ENCODE data around the gene PLRG1.
A peak's percentile ranks its signal among the peaks of the same experiment; 100 is the strongest.
"Not testable (repeated sequence)": the region's sequence is repeated elsewhere in the genome, so short reads cannot be mapped to it uniquely, and the experiment has no call there.

The PLRG1 gene

DNA sequence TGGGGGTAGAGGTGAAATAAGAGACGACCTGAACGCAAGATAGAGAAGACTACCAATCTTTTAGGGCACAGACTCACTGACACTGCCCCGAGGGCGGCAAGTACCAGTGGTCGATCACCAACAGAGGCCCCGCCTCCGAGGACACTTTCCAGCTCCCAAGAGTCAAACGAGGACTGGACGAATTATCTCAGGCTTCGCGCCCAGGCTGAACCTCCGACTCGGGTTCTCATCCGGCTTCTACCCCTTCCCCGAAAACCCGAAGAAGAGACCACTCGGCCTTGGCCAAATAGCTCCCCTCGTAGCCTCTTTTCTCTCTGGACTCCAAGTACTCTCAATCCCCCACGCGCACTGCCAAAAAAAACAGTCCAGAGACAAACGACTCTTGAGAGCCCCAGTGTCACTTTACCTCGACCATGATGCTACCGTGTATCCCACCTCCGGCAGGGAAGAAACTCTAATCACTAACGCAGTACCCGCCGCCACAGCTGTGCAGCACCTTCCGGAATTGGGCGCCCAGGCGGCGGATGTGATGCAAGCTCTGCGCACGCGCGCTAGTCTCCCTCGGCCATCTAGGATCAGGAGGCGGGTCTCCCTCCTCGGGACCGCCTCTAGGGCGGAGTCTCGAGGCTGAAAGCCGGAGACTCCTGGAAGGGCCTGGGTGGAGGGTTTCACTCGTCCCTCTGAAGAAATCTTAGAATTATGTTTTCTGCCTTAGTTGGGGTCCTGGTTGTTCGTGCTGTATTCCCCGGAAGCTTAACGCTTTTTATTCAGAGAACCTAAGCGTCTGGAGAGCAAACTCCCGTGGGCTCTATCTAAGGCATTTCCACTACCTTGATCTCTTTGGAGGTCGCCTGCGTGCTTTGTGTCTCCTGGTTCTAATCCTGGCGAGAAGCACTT is at the start of gene PLRG1:
Gene PLRG1, minus strand, starts transcription at position 507 of the 897 bp plus-strand sequence. Its CDS starts 92 bp downstream, at position 415.
- DNase-seq, result peak; percentile 82

DNA sequence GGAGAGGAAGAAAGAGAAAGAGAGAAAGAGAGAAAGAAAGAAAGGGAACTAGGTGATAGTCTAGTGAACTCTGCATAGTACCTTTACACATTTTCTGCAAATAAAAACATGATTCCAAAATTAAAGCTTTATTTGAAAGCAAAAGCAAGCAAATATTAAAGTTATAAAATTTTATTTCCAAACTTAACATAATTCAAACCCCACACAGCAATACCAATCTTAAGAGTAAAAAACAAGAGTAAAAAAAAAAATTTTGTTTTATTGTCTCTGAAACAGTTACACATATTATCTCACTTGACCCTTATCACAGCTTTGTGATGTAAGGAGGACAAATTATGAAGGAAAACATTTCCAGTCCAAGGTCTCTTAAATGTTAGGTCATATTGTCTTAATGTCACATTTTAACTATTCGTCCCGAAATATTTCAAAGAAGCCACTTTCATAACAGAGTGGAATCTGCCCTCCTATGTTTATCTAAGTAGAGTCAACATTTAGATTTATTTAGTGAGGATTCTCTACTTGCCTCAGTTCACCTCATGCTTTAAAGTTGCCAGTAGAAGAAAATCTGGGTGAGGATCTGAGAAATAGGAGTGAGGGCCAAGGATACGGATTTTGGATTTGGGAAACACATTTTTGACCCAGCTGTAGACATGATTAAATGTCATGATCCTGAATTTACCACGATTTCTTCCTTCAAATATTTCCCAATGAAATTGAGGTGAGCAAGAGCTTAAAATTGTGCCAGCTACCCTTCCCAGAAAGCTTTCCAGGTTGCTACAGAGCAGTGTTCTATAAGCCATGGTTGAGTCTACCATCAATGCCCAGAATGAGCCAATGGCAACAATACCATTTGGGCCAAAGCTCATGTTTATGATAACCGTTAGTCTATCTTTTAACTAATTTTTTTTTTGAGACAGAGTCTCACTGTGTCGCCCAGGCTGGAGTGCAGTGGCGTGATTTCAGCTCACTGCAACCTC is 47.9 kb upstream of the PLRG1 start:
- no peak for DNase-seq

DNA sequence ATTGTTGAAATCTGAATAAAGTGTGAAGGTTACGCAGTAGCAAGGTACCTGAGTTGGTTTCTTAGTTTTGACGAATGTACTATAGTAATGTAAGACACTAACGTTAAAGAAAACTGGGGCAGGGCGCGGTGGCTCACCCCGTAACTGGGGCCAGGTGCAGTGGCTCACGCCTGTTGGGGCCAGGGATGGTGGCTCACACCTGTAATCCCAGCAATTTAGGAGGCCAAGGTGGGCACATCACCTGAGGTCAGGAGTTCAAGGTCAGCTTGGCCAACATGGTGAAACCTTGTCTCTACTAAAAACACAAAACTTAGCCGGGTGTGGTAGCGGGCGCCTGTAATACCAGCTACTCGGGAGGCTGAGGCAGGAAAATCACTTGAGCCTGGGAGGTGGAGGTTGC is 47.1 kb upstream of the PLRG1 start:
- not testable (repeated sequence) for DNase-seq

DNA sequence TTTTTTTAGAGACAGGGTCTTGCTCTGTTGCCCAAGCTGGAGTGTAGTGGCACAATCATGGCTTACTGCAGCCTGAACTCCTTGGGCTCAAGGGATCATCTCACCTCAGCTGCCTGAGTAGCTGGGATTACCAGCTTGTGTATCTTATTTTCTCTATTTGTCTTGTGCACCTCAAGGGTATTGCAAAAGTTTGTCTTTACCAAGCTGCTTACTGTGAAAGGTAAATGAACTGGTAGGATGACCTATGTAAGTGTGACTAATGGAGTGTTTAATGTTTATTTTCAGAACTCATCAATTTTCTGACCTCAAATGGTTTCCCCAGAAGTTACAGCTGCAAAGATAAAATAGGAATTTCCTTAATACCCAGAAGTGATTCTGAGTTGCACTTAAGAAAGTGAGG is 45.6 kb upstream of the PLRG1 start:
- no peak for DNase-seq

DNA sequence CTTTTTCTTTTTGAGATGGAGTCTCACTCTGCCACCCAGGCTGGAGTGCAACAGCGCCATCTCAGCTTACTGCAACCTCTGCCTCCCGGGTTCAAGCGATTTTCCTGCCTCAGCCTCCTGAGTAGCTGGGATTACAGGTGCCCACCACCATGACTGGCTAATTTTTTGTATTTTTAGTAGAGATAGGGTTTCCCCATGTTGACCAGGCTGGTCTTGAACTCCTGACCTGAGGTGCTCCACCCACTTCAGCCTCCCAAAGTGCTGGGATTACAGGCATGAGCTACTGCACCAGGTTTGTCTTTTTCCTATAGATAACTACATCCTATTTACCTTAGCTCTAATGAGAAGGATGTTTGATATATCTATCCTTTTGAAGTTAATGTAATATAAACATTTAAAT is 44.1 kb upstream of the PLRG1 start:
- not testable (repeated sequence) for DNase-seq

DNA sequence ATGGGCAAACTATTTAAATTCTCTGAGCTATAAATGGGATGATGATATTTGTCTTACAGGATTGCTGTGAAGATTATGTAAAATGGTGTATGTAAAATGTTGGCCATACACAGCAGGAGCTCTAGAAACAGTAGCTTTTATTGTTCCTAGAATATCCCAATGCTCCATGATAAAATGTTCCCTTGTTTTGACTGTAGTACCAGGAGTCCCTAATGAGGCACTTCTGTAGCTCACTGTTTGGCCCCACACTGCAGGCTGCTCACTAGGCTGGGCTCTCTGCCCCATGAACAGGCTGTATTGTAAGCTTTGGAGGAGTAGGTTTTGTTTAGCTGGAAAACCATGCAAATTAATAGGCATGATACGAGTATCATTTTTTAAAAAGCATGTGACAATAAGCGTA is 43.7 kb upstream of the PLRG1 start:
- DNase-seq, result no peak

DNA sequence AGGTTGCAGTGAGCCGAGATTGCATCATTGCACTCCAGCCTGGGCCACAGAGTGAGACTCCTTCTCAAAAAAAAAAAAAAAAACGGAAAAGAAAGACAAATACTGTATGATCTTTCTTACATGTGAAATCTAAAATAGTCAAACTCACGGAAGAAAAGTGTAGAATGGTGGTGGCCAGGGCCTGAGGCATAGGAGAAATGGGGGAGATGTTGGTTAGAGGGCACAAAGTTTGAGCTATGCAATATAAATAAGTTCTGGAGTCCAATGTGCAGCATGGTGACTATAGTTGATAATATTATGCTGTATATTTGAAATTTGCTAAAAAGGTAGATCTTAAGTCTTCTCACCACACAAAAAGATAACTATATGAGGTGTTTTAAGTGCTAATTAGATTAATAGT is 41.7 kb upstream of the PLRG1 start:
- DNase-seq, result no peak

DNA sequence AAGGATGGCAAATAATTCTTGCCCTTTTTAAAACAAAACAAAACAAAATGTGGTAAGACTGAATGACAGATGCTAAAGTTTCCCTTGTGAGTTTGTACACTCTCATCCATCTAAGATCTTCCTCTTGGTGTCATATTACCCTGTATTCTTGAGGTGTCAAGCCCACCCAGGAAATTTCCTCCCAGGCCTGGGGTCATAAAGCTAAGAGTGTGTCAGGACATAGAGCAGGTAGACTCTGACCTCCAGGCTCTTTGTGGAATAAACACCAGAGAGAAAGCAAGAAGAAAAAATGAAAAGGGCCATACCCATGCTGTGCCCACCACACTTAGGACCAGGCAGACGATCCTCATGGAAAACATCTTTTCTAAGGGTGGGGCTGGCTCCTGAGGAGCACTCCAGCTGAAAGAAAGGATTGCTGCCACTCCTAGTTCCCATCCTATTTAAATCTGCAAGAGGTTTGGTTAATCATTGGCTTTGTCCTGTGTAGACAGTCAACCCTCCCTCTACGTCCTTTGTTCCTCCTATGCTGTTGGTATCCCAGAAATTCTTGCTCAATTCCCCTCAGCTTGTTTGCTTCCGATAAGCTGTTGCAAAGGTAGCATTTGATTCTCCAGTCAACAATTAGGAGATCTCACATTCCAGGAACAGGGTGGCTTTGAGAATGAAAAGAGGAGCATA is 40.3 kb upstream of the PLRG1 start, which contains the start of gene FGA:
Gene FGA, minus strand, starts transcription at position 414 of the 678 bp plus-strand sequence. Its CDS starts 55 bp downstream, at position 359.
- no peak for DNase-seq

DNA sequence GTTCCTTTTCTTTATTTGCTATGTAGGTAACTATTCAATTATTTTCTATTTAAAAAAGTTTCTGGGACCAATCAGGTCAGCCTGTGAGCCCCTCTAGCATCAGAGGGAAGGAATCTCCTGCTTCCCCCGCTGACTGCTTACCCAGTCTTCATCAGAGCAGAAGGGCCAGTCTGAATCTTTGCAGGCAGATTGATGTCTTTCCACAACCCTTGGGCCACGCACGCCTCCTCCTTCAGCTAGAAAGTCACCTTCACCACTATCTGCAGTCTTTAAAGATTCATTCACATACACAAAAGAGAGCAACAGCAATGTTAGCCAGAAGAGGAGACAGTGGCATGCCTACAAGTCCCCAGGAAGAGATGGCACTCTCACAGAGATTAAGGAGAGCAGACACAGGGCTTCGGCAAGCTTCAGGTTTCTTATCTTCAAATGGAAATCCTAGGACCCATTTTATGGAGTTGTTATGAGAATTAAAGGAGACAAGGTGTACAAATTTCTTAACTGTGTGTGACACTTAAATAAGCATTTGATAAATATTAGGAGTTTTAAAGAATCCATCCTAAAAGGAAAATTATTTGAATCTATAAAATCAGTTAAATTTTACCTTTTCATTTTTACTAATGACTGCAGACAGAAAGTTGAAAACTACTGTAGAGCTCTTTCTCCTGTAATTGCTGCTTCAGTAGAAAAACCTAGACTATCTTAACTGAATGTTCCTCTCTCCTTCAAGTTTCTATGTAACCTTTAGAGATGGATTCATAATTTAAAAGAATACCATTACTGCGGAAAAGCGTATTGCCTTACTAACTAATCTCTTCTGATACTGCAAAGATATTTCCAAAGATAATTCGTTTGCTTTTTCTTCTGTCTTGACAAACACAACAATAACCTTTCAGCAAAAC is 39.3 kb upstream of the PLRG1 start:
- DNase-seq, result no peak

DNA sequence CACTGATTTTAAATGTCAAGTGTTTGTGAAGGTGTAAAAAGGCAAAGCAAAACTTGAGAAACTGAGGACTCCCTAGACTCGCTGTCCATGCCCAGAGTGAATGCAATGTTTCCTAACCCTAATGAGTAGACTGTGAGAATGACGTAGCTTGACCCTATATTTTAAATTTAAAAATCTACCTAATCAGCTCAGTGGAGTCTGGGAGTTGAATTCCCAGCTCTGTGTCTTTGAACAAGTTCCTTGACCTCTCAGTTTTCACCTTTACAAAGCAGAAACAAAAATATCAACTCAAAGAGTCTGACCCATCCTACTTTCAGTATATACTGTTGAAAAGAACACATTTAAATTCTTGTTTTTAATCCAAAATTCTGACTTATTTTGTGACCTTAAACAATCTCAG is 38.0 kb upstream of the PLRG1 start:
- DNase-seq, result no peak

DNA sequence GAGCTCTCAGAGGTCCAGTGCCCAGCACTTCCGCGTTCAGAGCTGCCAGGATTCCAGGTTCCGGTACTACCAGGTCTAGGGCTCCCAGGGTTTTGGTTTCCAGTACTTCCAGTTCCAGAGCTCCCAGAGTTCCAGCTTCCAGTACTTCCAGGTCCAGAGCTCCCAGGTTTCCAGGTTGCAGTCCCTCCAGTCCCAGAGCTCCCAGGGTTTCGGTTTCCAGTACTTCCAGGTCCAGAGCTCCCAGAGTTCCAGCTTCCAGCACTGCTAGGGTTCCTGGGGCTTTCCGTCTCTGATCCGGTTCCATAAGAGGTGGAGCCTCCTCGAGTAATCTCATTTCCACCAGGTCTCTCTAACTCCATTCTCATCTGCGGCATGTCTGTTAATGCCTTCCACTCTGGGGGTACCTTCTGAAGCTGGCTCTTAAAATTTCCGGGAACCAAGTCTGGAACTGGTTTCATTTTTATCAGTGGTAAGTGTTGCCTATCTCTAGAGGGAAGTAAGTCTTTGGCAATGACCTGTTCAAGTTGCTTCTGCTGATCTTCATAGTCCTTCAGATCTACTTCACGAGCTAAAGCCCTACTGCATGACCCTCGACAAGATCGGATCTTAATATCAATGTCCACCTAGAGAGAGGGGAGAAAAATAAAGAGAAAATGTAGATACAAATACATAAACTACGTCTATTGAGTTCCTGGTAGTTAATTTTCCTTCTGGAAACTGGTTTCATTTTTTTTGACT is 36.3 kb upstream of the PLRG1 start:
- no peak for DNase-seq

DNA sequence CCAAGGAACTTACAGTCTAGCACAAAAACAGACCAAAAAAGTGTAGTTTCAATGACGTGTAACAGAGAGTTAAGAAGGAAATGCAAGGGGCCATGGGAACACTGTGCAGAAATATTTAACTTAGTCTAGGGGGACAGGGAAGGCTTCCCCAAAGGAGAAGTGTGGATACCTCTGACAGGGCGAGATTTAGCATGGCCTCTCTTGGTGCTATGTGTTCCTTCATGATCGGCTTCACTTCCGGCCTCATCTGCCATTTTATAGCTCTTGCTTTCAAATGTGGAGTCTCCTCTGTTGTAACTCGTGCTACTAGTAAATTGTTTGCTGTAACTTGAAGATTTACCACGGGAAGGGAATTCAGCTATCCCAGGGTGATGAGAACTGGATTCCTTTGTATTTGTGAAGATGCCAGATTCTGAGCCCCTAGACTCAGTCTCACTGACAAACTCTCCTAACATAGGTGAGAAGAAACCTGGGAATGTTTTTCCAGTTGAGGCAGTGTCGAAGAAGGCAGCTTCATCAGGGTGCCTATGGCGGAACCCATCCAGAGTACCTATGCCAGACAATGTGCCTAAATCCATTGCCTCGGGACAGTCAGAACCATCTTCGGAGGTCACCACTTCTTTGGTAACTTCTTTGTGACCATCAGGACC is 35.3 kb upstream of the PLRG1 start:
- no peak for DNase-seq

DNA sequence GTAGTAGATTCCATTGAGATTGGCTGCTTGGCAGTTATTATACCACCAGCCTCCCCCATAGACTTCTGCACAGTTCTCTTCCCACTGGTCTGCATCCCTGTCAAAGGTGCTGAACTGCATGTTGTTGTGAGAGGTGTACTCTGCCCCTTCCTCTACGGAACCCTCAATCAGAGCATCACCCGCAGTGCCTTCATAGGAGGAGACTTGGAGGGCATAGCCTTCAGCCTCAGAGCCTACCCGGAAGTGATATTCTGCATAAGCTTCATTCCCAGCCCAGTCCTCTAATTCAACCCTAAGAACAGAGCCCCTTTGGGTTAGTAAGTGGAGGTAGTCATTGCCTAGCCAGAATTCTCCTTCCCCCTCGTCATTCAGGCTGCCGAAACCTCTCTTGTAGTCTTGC is 34.1 kb upstream of the PLRG1 start:
- no peak for DNase-seq

DNA sequence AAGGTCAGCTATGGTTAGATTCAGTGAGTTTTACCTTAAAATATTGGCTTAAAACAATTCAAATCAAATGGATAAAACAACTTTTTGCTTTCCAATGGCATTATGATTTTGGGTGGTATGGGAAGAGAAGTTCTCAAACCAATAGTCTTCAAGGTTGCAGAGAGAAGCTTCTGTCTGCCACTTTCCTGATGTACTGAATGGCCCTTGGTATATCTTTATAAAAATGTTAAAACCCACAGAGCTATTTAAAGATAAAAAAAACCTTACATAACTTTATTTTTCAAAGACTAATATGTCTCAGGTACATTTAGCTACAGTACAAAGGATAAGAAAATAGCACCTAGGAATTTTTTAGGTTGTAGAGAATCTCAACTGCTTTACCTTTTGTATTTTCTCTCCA is 33.5 kb upstream of the PLRG1 start:
- no peak for DNase-seq

DNA sequence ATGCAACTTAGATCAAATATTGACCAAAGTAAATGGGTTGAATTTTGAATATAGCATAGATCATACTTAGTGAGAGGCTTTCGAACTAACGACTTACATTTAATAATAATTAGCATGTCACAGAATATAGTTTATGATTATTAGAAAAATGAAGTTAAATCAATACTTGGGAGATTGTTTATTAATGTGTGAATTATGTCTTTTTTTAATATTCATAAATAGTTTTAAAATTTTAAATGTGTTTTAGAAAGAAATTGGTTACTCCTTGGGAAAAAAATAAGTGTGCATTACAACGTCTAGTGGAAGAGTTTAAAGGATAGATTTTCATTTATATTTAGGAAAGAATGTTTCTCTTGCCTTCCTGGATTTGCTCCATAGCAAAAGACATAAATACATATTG is 33.0 kb upstream of the PLRG1 start:
- DNase-seq, result no peak

DNA sequence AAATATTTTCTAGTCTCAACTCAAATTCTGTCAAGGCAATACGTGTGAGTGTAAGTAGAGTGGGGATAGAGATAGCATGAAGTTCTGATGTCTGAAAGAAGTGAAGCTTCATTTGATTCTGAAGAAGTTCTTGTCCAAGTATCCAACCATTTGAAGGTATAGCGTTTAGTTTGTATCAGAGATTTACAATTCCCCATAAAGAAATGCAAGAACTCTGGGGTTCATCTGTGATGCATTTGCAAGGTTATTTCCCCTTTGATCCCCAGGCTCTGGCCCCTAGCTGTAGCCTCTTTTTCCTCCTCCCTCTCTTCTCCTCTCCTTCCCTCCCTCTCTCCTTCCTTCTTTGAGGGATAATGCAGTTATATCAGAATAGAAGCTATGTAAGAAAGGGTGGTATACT is 32.5 kb upstream of the PLRG1 start:
- no peak for DNase-seq

DNA sequence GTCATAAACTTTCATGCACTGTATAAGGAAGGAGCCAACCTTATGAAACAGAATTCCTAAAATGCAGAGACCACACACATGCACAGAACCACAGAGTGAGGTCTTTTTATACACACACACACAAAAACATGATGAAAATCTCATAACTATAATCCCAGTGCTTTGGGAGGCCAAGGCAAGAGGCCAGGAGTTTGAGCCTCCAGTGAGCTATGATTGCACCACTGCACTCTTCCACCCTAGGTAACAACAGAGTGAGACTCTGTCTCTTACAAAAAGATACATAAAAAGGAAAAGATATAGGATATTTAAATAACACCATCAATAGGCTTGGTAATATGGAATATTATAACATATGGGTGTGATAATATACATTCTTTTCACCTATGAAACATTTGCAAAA is 29.7 kb upstream of the PLRG1 start:
- no peak for DNase-seq

DNA sequence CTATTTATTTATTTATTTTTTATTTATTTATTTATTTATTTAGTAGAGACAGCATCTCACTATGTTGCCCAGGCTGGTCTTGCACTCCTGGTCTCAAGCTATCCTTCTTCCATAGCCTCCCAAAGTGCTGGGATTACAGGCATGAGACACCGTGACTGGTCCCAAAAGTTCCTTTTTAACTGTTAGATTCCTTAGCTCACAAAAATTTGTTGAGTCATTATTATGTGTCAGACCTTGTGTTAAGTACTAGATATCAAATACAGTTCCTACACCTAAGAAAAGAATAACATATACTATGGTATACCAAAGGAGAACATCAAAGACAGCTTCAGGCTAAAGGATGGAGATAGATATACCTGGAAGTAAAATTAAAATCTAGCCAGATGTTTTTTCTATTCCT is 28.7 kb upstream of the PLRG1 start:
- DNase-seq, result no peak

DNA sequence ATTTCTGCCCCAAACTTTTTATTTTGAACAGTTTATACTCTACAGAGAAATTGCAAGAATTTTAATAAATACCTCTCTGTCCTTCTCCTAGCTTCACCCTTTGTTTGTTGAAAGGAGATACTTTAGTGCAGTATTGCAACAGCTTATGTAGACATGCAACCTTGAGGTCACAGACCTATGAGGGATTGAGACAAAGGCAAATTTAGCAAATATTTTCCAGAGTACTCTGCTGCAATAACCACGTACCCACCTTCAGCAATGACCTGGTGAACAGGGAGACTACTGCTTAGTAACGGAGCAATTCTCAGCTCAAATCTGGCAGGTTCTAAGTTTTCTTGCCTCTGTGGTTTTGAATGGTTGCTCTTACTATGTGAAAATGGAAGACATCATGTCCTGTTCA is 27.1 kb upstream of the PLRG1 start:
- DNase-seq, result no peak

DNA sequence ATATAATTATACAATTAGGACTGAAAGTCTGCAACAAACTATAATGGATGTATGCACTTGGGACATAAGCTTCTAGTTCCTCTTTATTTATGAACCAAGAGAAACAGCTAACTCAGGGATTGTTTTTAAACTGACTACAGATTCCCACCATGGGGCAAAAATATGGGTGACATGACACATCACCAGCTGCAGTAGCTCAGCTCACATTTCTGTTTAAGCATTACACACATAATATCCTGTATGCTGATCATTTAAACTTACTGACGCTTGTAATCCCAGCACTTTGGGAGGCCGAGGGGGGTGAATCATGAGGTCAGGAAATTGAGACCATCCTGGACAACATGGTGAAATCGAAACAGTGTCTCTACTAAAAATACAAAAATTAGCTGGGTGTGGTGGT is 24.1 kb upstream of the PLRG1 start:
- no peak for DNase-seq
